Frontal cortex (tissue), 4 donors: ENCODE results near the gene GNAO1. TPM values are rescaled to one million over a fixed set of nuclear protein-coding genes. Genes with fewer than 3 reads are reported as not detected.
A peak's percentile ranks its signal among the peaks of the same experiment; 100 is the strongest.

ENCODE experiments used
- DNase-seq, 2 donors: peaks; one replicate each; pipeline ENCODE4 v3.0.0; 2012; ENCODE audit warnings: low spot score in 2 of 2
- FAIRE-seq: peaks from 2 replicates; lab custom pipeline; 2012; peaks lifted over from hg19 to GRCh38; lab: Jason Lieb, UNC
- total RNA-seq: library from RNA; depleted of rRNA; stranded (reverse); fragments of >200 nt; gene quantifications from one replicate; pipeline ENCODE4 v1.2.3, GENCODE V29; 2014
- donor health status: control.
- donor health status: control.
- donor health status: control.

GNAO1 gene
- total RNA-seq, 1 donor from 2014 or later = 54.2 TPM

- no peak for FAIRE-seq
These were observed 149.6 kb downstream of the GNAO1 start for GRCh38 chr16:56340864-56341365.

GRCh38 chr16:56341656-56342399 lies 150.5 kb downstream of the GNAO1 start:
- DNase-seq = no peak
- no peak for FAIRE-seq

More at GRCh38 chr16:56340864-56341365, 149.6 kb downstream of the GNAO1 start:
- no peak for DNase-seq

GRCh38 chr16:56343661-56344517 lies 152.6 kb downstream of the GNAO1 start:
- DNase-seq (no peak), FAIRE-seq (no peak)

GRCh38 chr16:56344518-56345405 lies 153.5 kb downstream of the GNAO1 start:
- FAIRE-seq (no peak), DNase-seq (no peak)

GRCh38 chr16:56345406-56346050 lies 154.2 kb downstream of the GNAO1 start:
- DNase-seq = no peak
- FAIRE-seq = no peak

GRCh38 chr16:56346131-56346890 lies 155.0 kb downstream of the GNAO1 start:
- no peak for FAIRE-seq
- no peak for DNase-seq

- no peak for DNase-seq
These were observed 155.9 kb downstream of the GNAO1 start for GRCh38 chr16:56347166-56347565.

GRCh38 chr16:56347670-56348069 lies 156.4 kb downstream of the GNAO1 start:
- no peak for FAIRE-seq

More at GRCh38 chr16:56347166-56347565, 155.9 kb downstream of the GNAO1 start:
- FAIRE-seq = no peak

GRCh38 chr16:56348168-56349085 lies 157.1 kb downstream of the GNAO1 start:
- DNase-seq (no peak), FAIRE-seq (no peak)

More at GRCh38 chr16:56347670-56348069, 156.4 kb downstream of the GNAO1 start:
- DNase-seq = no peak

GRCh38 chr16:56349086-56349415 lies 157.8 kb downstream of the GNAO1 start:
- no peak for DNase-seq
- no peak for FAIRE-seq

- FAIRE-seq (no peak), DNase-seq (no peak)
These were observed 158.4 kb downstream of the GNAO1 start for GRCh38 chr16:56349711-56350161.

- FAIRE-seq (no peak), DNase-seq (no peak)
These were observed 159.5 kb downstream of the GNAO1 start for GRCh38 chr16:56350491-56351405.

- FAIRE-seq = no peak
These were observed 160.2 kb downstream of the GNAO1 start for GRCh38 chr16:56351481-56351880.

GRCh38 chr16:56352351-56353053 lies 161.2 kb downstream of the GNAO1 start:
- peak in 1 of 2 donors; percentile 14 for DNase-seq
- no peak for FAIRE-seq

More at GRCh38 chr16:56351481-56351880, 160.2 kb downstream of the GNAO1 start:
- no peak for DNase-seq

GRCh38 chr16:56353054-56353921 lies 162.0 kb downstream of the GNAO1 start:
- no peak for FAIRE-seq
- peak in 1 of 2 donors; percentile 5 for DNase-seq
